ENCODE measurements around the gene PAK1. TPM values are rescaled to one million over a fixed set of nuclear protein-coding genes. Genes with fewer than 3 reads are reported as not detected.

Gene PAK1
- polyA plus RNA-seq, 1 experiment = 70.3 TPM

DNA sequence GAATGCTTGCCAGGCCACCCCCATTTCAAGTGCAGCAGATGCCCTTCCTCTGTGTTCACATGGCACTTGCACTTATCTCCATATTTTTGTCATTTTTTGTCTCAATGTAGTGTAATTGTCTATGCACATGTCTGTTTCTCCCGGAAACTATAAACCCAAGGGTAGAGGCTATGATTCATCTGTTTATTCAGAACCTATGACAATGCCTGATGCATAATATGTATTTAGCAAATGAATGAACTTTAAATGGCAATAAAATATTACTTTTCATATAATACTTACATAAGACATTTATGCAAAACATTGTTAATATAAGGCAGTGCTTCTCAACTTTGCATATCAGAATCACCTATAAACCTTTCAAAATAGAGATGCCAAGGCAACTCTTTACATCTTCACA, 6.7 kb downstream of the PAK1 start:
- ChIA-PET POLR2A (no interaction called here), CTCF (no interaction called here)
- H3K9me3 ChIP-seq (ENCODE audit: control insufficient read depth, insufficient read depth, low read length) = no peaks in the 10 kb centered on the region
- peaks cover 16% of the 10 kb centered on the region for H3K27me3 ChIP-seq (ENCODE audit: control insufficient read depth, insufficient read depth, low read length)
- H3K27ac ChIP-seq (ENCODE audit: low read depth, low read length) = no peak overlapping the region
- no peak overlapping the region for H3K4me3 ChIP-seq (ENCODE audit: low read depth, low read length)
- TF ChIP-seq, protein P1, sequence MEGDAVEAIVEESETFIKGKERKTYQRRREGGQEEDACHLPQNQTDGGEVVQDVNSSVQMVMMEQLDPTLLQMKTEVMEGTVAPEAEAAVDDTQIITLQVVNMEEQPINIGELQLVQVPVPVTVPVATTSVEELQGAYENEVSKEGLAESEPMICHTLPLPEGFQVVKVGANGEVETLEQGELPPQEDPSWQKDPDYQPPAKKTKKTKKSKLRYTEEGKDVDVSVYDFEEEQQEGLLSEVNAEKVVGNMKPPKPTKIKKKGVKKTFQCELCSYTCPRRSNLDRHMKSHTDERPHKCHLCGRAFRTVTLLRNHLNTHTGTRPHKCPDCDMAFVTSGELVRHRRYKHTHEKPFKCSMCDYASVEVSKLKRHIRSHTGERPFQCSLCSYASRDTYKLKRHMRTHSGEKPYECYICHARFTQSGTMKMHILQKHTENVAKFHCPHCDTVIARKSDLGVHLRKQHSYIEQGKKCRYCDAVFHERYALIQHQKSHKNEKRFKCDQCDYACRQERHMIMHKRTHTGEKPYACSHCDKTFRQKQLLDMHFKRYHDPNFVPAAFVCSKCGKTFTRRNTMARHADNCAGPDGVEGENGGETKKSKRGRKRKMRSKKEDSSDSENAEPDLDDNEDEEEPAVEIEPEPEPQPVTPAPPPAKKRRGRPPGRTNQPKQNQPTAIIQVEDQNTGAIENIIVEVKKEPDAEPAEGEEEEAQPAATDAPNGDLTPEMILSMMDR (IDR thresholded peaks at IDR 0.05; ENCODE audit: low read depth, low read length) = no peak
- DNase-seq (ENCODE audit: low read depth, low spot score) = no peak

DNA sequence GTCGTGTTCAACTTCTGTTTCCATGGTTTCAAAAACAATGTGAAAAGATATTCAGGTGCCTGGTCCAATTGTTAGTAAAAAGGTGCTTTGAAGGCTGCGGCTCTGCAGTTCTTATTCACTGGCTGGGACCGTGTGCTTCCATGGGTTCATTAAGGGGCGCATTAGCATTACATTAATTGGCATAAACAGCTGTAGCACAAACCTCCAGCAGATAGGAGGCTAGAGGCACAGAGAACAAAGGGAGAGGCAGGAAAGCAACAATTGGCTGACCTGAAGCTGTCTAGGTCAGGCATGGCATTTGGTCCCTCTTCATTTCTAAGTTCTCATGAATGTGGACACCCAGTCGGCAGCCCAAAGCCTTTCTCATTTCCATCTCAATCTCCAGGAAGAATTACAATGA, 16.6 kb downstream of the PAK1 start:
- POLR2A ChIA-PET = interaction anchor here (0.5 kb wide), 1 partner anchor 78 kb away, joined by 3 read pairs; no protein-coding TSS in a partner anchor
- no peak overlapping the region for H3K27ac ChIP-seq (ENCODE audit: low read depth, low read length)
- TF ChIP-seq, protein P1 (IDR thresholded peaks at IDR 0.05; ENCODE audit: low read depth, low read length) = no peak
- CTCF ChIA-PET = interaction anchor here (1.1 kb wide), 1 partner anchor 91 kb away, joined by 3 read pairs; no protein-coding TSS in a partner anchor
- H3K9me3 ChIP-seq (ENCODE audit: control insufficient read depth, insufficient read depth, low read length) = no peaks in the 10 kb centered on the region
- H3K4me3 ChIP-seq (ENCODE audit: low read depth, low read length) = no peak overlapping the region
- peaks cover 14% of the 10 kb centered on the region for H3K27me3 ChIP-seq (ENCODE audit: control insufficient read depth, insufficient read depth, low read length)
- DNase-seq (ENCODE audit: low read depth, low spot score) = no peak

DNA sequence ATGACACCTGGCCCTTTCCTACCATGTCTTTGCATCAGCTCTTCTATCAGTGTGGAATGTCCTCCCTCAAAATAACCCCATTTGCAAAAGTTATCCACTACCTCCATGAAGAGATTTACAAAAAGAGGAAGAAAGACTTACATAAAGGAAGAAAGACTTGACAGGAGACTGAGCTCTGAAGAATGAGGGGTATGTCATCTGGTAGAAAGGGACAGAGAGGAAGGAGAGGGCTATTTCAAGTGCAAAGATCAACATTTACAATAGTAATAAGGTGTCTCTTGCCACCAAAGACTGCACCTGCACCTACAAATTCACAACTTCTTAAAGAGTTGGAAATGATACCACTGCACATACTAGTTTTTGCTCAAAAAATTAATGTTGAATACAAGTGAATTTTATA, 18.2 kb downstream of the PAK1 start:
- ChIA-PET CTCF (no interaction called here), POLR2A (no interaction called here)
- Histone ChIP-seq H3K27me3 (ENCODE audit: control insufficient read depth, insufficient read depth, low read length) (peaks cover 13% of the 10 kb centered on the region), H3K9me3 (ENCODE audit: control insufficient read depth, insufficient read depth, low read length) (no peaks in the 10 kb centered on the region), H3K27ac (ENCODE audit: low read depth, low read length) (no peak overlapping the region), H3K4me3 (ENCODE audit: low read depth, low read length) (no peak overlapping the region)
- DNase-seq (ENCODE audit: low read depth, low spot score) = no peak
- TF ChIP-seq, protein P1 (IDR thresholded peaks at IDR 0.05; ENCODE audit: low read depth, low read length) = no peak

DNA sequence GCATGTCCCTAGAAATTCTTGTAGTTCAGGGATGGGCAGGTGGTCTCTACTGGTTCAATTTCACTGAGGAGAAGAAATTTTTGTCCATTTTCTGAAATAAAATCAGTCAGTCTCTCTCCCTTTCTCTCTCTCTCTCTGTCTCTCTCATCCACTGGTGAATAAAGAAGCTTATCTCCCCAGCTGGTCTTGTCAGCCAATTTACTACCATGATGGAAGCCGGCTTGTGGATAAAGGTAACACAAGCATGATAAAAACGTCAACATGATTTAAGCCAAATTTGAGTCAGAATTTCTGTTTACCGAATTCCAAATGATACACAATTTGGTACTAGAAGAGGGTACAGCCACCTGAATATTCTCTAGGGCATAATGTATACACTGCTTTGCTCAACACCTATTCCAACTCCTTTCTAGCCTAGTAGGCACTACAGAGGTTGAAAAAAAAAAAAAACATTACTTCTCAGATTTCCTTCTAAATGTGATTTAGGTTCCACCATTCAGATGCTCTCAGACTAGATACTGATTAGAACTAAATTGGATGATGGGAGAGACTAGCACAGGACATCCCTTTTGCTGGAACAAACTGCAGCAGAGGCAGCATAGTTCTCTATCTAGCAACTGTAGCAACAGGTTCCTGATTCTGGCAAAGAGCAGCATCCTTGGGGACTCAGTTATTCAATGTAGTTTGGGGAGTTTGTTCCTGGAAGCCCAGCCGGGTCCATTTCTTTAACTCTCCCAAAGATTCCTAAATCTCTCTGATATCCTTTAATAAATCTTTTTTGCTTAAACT, 18.8 kb downstream of the PAK1 start:
- Histone ChIP-seq H3K4me3 (ENCODE audit: low read depth, low read length) (no peak overlapping the region), H3K27ac (ENCODE audit: low read depth, low read length) (no peak overlapping the region), H3K27me3 (ENCODE audit: control insufficient read depth, insufficient read depth, low read length) (peaks cover 12% of the 10 kb centered on the region), H3K9me3 (ENCODE audit: control insufficient read depth, insufficient read depth, low read length) (no peaks in the 10 kb centered on the region)
- POLR2A ChIA-PET = no interaction called here
- CTCF ChIA-PET = interaction anchor here (1.2 kb wide), 1 partner anchor 93 kb away, joined by 3 read pairs; no protein-coding TSS in a partner anchor
- TF ChIP-seq, protein P1 (IDR thresholded peaks at IDR 0.05; ENCODE audit: low read depth, low read length) = no peak
- no peak for DNase-seq (ENCODE audit: low read depth, low spot score)

DNA sequence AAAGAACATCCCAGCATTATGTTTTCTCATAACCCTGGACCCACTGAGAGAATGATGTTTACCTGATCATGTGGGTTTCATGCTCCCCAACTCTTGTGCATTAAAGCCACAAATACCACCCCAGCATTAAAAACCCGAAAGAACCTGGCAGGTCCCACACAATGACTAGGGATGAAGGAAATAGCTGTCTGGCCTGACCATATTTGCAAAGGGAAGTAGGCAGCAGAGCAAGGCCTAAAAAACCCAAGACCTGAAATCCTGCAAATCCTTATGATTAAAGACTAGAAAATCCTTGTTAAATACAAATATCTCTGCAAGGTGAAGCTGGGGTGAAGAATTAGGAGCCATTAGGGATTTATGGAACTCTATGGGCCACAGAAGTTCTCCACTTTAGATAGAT, 23.7 kb downstream of the PAK1 start:
- TF ChIP-seq, protein P1 (IDR thresholded peaks at IDR 0.05; ENCODE audit: low read depth, low read length) = no peak
- no peak for DNase-seq (ENCODE audit: low read depth, low spot score)
- no peak overlapping the region for H3K4me3 ChIP-seq (ENCODE audit: low read depth, low read length)
- CTCF ChIA-PET = no interaction called here
- no peaks in the 10 kb centered on the region for H3K9me3 ChIP-seq (ENCODE audit: control insufficient read depth, insufficient read depth, low read length)
- H3K27me3 ChIP-seq (ENCODE audit: control insufficient read depth, insufficient read depth, low read length) = peaks cover 8% of the 10 kb centered on the region
- H3K27ac ChIP-seq (ENCODE audit: low read depth, low read length) = no peak overlapping the region
- POLR2A ChIA-PET = no interaction called here
